ENCODE measurements around the gene GPR18. TPM values are rescaled to one million over a fixed set of nuclear protein-coding genes. Genes with fewer than 3 reads are reported as not detected.

GPR18 gene
- total RNA-seq, 1 donor from 2014 or later, result 5.9 TPM

- Mint-ChIP-seq H3K4me1 (peaks cover 56% of the 10 kb centered on the region), H3K36me3 (ENCODE audit: low read depth) (peaks cover 36% of the 10 kb centered on the region), H3K4me3 (peak overlapping the region; percentile 79), H3K9me3 (no peaks in the 10 kb centered on the region), H3K27ac (peak overlapping the region; percentile 86), H3K27me3 (no peaks in the 10 kb centered on the region)
- peak; percentile 58 for DNase-seq
- intact Hi-C loops (cut with micrococcal nuclease), result loop anchor here (1.0 to 2.0 kb wide), 4 partner anchors 9 to 29 kb away; partner anchors contain the start of gene UBAC2
These were observed 30.1 kb downstream of the GPR18 start for GRCh38 chr13:99227909-99228688.

- Mint-ChIP-seq H3K4me3 (peak overlapping the region; percentile 42), H3K9me3 (no peaks in the 10 kb centered on the region)
These were observed 30.8 kb downstream of the GPR18 start for GRCh38 chr13:99227331-99227900.

DNA sequence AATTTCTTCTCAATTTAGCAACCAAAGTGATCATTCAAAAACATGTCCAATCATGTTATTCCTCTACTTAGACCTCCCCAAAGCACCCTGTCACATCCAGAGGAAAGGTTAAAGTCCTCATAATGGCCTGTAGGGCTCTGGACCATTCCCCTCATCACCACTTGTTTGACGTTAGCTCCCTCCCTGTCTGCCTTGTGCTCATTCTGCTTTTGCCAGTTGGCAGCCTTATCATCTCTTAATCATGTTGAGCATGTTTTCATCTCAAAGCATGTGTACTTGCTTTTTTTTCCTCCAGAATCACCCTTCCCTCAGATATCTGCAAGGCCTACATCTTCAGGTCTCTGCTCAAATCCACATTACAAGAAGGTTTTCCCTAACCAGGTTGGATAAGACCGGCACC lies 31.7 kb downstream of the GPR18 start:
- intact Hi-C loops (cut with micrococcal nuclease), result no loop called here
- no peaks in the 10 kb centered on the region for H3K9me3 Mint-ChIP-seq
- peaks cover 62% of the 10 kb centered on the region for H3K4me1 Mint-ChIP-seq
- H3K4me3 Mint-ChIP-seq, result no peak overlapping the region
- H3K27me3 Mint-ChIP-seq, result no peaks in the 10 kb centered on the region
- no peak for DNase-seq
- peaks cover 46% of the 10 kb centered on the region for H3K36me3 Mint-ChIP-seq (ENCODE audit: low read depth)
- peak overlapping the region; percentile 18 for H3K27ac Mint-ChIP-seq

More at GRCh38 chr13:99227331-99227900, 30.8 kb downstream of the GPR18 start:
- Mint-ChIP-seq H3K4me1 (peaks cover 58% of the 10 kb centered on the region), H3K36me3 (ENCODE audit: low read depth) (peaks cover 41% of the 10 kb centered on the region), H3K27ac (peak overlapping the region; percentile 81), H3K27me3 (no peaks in the 10 kb centered on the region)
- intact Hi-C loops (cut with micrococcal nuclease), result no loop called here
- DNase-seq, result no peak

GRCh38 chr13:99225078-99225477 lies 33.1 kb downstream of the GPR18 start:
- Mint-ChIP-seq H3K27ac (no peak overlapping the region), H3K4me3 (no peak overlapping the region), H3K27me3 (no peaks in the 10 kb centered on the region), H3K36me3 (ENCODE audit: low read depth) (peaks cover 48% of the 10 kb centered on the region), H3K4me1 (peaks cover 71% of the 10 kb centered on the region), H3K9me3 (no peaks in the 10 kb centered on the region)
- intact Hi-C loops (cut with micrococcal nuclease), result no loop called here
- DNase-seq, result no peak

GRCh38 chr13:99224021-99224420 lies 34.2 kb downstream of the GPR18 start:
- intact Hi-C loops (cut with micrococcal nuclease), result no loop called here
- H3K4me3 Mint-ChIP-seq, result no peak overlapping the region
- no peaks in the 10 kb centered on the region for H3K9me3 Mint-ChIP-seq
- DNase-seq, result no peak
- H3K27ac Mint-ChIP-seq, result no peak overlapping the region
- peaks cover 47% of the 10 kb centered on the region for H3K36me3 Mint-ChIP-seq (ENCODE audit: low read depth)
- H3K27me3 Mint-ChIP-seq, result no peaks in the 10 kb centered on the region
- peaks cover 70% of the 10 kb centered on the region for H3K4me1 Mint-ChIP-seq

- peaks cover 45% of the 10 kb centered on the region for H3K36me3 Mint-ChIP-seq (ENCODE audit: low read depth)
- peaks cover 70% of the 10 kb centered on the region for H3K4me1 Mint-ChIP-seq
- intact Hi-C loops (cut with micrococcal nuclease), result no loop called here
- no peak overlapping the region for H3K4me3 Mint-ChIP-seq
- no peaks in the 10 kb centered on the region for H3K27me3 Mint-ChIP-seq
- DNase-seq, result no peak
- no peak overlapping the region for H3K27ac Mint-ChIP-seq
- no peaks in the 10 kb centered on the region for H3K9me3 Mint-ChIP-seq
These were observed 34.6 kb downstream of the GPR18 start for GRCh38 chr13:99223587-99223986.

- intact Hi-C loops (cut with micrococcal nuclease), result no loop called here
- no peak for DNase-seq
- Mint-ChIP-seq H3K9me3 (no peaks in the 10 kb centered on the region), H3K36me3 (ENCODE audit: low read depth) (peaks cover 38% of the 10 kb centered on the region), H3K27ac (no peak overlapping the region), H3K27me3 (no peaks in the 10 kb centered on the region), H3K4me1 (peaks cover 77% of the 10 kb centered on the region), H3K4me3 (peak overlapping the region; percentile 0)
These were observed 36.5 kb downstream of the GPR18 start for GRCh38 chr13:99221567-99222239.

GRCh38 chr13:99220199-99220935 lies 37.8 kb downstream of the GPR18 start:
- peaks cover 73% of the 10 kb centered on the region for H3K4me1 Mint-ChIP-seq
- intact Hi-C loops (cut with micrococcal nuclease), result no loop called here
- H3K27me3 Mint-ChIP-seq, result no peaks in the 10 kb centered on the region
- H3K9me3 Mint-ChIP-seq, result no peaks in the 10 kb centered on the region
- peak overlapping the region; percentile 60 for H3K4me3 Mint-ChIP-seq
- H3K36me3 Mint-ChIP-seq (ENCODE audit: low read depth), result peaks cover 28% of the 10 kb centered on the region
- peak overlapping the region; percentile 74 for H3K27ac Mint-ChIP-seq
- peak; percentile 78 for DNase-seq

GRCh38 chr13:99218969-99219368 lies 39.2 kb downstream of the GPR18 start:
- peak overlapping the region; percentile 71 for H3K4me3 Mint-ChIP-seq
- H3K36me3 Mint-ChIP-seq (ENCODE audit: low read depth), result peaks cover 25% of the 10 kb centered on the region
- peaks cover 77% of the 10 kb centered on the region for H3K4me1 Mint-ChIP-seq
- intact Hi-C loops (cut with micrococcal nuclease), result loop anchor here (1.0 to 10.0 kb wide), 9 partner anchors 9 to 1176 kb away; partner anchors contain the start of genes GPR18, STK24 and UBAC2
- peak; percentile 90 for DNase-seq
- H3K9me3 Mint-ChIP-seq, result no peaks in the 10 kb centered on the region
- H3K27me3 Mint-ChIP-seq, result no peaks in the 10 kb centered on the region
- H3K27ac Mint-ChIP-seq, result peak overlapping the region; percentile 83

- peak overlapping the region; percentile 83 for H3K27ac Mint-ChIP-seq
- H3K27me3 Mint-ChIP-seq, result no peaks in the 10 kb centered on the region
- intact Hi-C loops (cut with micrococcal nuclease), result loop anchor here (2.0 to 10.0 kb wide), 6 partner anchors 80 to 1176 kb away; partner anchors contain the start of gene STK24
- no peaks in the 10 kb centered on the region for H3K9me3 Mint-ChIP-seq
- no peak for DNase-seq
- peaks cover 75% of the 10 kb centered on the region for H3K4me1 Mint-ChIP-seq
- peaks cover 25% of the 10 kb centered on the region for H3K36me3 Mint-ChIP-seq (ENCODE audit: low read depth)
- peak overlapping the region; percentile 71 for H3K4me3 Mint-ChIP-seq
These were observed 39.6 kb downstream of the GPR18 start for GRCh38 chr13:99218545-99218944.

- Mint-ChIP-seq H3K27ac (peak overlapping the region; percentile 83), H3K4me3 (peak overlapping the region; percentile 71)
These were observed 40.1 kb downstream of the GPR18 start for GRCh38 chr13:99218126-99218525.

DNA sequence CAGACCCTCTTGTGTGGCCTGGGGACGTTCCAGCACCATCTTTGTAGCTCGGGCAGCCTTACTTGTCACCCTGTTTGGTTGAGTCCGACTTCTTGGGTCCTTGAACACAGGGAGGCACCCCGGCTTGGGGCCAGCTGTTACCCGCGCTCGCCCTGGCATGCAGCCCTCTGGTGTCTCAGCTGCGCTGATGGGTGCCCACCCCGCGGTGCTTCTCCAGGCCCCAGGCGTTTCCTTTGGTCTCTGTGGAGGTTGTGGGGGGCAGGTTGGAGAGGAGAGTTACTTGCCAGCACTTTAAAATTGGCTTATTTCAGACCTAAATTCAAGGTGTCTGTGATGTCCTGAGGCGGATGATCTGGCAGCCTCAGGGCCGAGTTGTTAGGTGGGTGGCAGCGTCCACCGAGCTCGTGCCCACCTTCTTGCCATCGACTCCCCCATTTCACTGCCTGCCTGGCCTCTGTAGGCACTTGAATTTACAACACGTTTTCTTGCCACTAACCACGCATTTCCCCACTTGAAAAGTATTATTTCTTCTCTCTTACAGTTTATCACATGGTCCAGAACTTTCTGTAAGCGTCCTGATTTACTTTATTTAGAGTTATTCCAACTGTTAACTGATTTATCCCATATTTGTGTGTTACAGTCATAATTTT lies 40.6 kb downstream of the GPR18 start:
- Mint-ChIP-seq H3K36me3 (ENCODE audit: low read depth) (peaks cover 21% of the 10 kb centered on the region), H3K27me3 (no peaks in the 10 kb centered on the region), H3K4me3 (peak overlapping the region; percentile 38), H3K9me3 (no peaks in the 10 kb centered on the region), H3K4me1 (peaks cover 71% of the 10 kb centered on the region), H3K27ac (peak overlapping the region; percentile 70)
- DNase-seq, result no peak
- intact Hi-C loops (cut with micrococcal nuclease), result loop anchor here (2.0 to 10.0 kb wide), 6 partner anchors 81 to 1177 kb away; partner anchors contain the start of gene STK24

More at GRCh38 chr13:99218126-99218525, 40.1 kb downstream of the GPR18 start:
- no peaks in the 10 kb centered on the region for H3K27me3 Mint-ChIP-seq
- peaks cover 23% of the 10 kb centered on the region for H3K36me3 Mint-ChIP-seq (ENCODE audit: low read depth)
- intact Hi-C loops (cut with micrococcal nuclease), result loop anchor here (2.0 to 10.0 kb wide), 6 partner anchors 81 to 1177 kb away; partner anchors contain the start of gene STK24
- peaks cover 73% of the 10 kb centered on the region for H3K4me1 Mint-ChIP-seq
- no peak for DNase-seq
- H3K9me3 Mint-ChIP-seq, result no peaks in the 10 kb centered on the region
